Stimulated activated CD4-positive, alpha-beta T cell treated with anti-CD3 and anti-CD28 coated beads, Interleukin-1b, Interleukin-23, amount 100 ng/mL, for 48 hours (primary cell): Measurements from ENCODE around the gene TSPYL2.

Experiments used
- DNase-seq: peaks from one replicate; pipeline ENCODE4 v3.0.0-alpha.2; 2020

Gene TSPYL2

GRCh38 chrX:53126377-53126776, 44.2 kb downstream of the TSPYL2 start:
- no peak for DNase-seq

- no peak for DNase-seq
These were observed 46.1 kb downstream of the TSPYL2 start for GRCh38 chrX:53128097-53128749.

DNA sequence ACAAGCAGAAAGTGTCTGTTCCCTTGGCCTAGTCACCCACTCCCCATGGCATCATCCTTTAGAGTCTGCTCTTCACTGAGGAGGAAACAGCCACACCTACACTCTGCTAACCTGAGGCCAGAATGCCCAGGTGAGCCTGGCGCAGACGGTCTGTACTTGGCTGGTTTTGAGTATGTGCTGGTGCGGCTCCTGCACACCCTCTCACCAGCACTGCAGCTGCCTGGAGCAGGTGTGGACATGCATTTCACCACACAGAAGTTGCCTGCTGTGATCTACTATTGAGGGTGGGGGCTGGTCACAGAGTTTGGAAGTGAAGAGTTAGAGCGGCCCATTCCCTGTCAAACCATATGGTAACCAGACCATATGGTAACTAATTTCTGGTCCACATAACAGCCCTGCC, 51.2 kb downstream of the TSPYL2 start:
- no peak for DNase-seq

- no peak for DNase-seq
These were observed 53.4 kb downstream of the TSPYL2 start for GRCh38 chrX:53135581-53135980.
